ENCODE measurements around the gene VPS37C. TPM values are rescaled to one million over a fixed set of nuclear protein-coding genes. Genes with fewer than 3 reads are reported as not detected.

VPS37C gene
- total and polyA plus RNA-seq, 2 of the 13 experiments (the other 11 are each of a cell fraction or from before 2014, with no cell fraction given) = 7.5 to 8.8 TPM

GRCh38 chr11:61129639-61130523 lies 31.3 kb downstream of the VPS37C start (continued):
- TF ChIP-seq ZNF800 (CRISPR knock-in tag; IDR thresholded peaks at IDR 0.05) (0 out of 2 replicates have a peak, but pooled peaks have one; percentile 52), AHR (CRISPR knock-in tag; IDR thresholded peaks at IDR 0.05) (peak; percentile 84; the same call in 1 of the 2 replicates), TBX2 (CRISPR knock-in tag; IDR thresholded peaks at IDR 0.05; ENCODE audit: borderline replicate concordance) (peak; percentile 72; the same call in 1 of the 2 replicates), ZNF256 (CRISPR knock-in tag; conservative IDR thresholded peaks at IDR 0.05) (no peak), ZBED4 (CRISPR knock-in tag; IDR thresholded peaks at IDR 0.05; ENCODE audit: borderline replicate concordance) (0 out of 2 replicates have a peak, but pooled peaks have one; percentile 54), PPARG (CRISPR knock-in tag; conservative IDR thresholded peaks at IDR 0.05) (peak; percentile 44; the same call in 1 of the 2 replicates), HOXA7 (CRISPR knock-in tag; IDR thresholded peaks at IDR 0.05) (no peak), NFAT5 (CRISPR knock-in tag; IDR thresholded peaks at IDR 0.05) (no peak), ZXDC (CRISPR knock-in tag; IDR thresholded peaks at IDR 0.05) (no peak), ZNF383 (CRISPR knock-in tag; IDR thresholded peaks at IDR 0.05; ENCODE audit: borderline replicate concordance) (peak; percentile 82; the same call in 1 of the 2 replicates), RBM22 (optimal IDR thresholded peaks at IDR 0.05; ENCODE audit: low read length) (peak; percentile 42), HDAC1 (CRISPR knock-in tag; IDR thresholded peaks at IDR 0.05) (no peak), ZNF709 (CRISPR knock-in tag; IDR thresholded peaks at IDR 0.05) (no peak), HES4 (CRISPR knock-in tag; IDR thresholded peaks at IDR 0.05; ENCODE audit: borderline replicate concordance) (0 out of 2 replicates have a peak, but pooled peaks have one; percentile 61)

Data from HepG2 (cell line).